ENCODE measurements around the gene STYK1. TPM values are rescaled to one million over a fixed set of nuclear protein-coding genes. Genes with fewer than 3 reads are reported as not detected.

Gene STYK1
- total RNA-seq, 1 donor from 2014 or later, result 0.79 TPM

DNA sequence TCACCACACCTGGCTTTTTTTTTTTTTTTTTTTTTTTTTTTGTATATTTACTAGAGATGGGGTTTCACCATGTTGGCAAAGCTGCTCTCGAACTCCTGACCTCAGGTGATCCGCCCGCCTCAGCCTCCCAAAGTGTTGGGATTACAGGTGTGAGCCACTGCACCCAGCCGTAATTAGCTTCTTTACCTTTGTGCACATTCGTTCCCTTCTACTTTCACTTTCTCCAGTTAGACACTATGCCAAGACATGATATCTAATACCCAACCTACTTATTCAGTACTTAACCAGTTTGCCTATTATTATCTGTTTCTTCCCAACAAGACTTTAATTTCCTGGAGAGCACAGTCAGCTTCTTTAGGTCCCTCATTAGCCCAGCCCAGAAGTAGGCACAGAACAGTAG lies 5.3 kb downstream of the STYK1 start:
- DNase-seq (ENCODE audit: low spot score, unreplicated experiment), result no peak
- Mint-ChIP-seq H3K4me1 (ENCODE audit: low read depth) (peaks cover 2% of the 10 kb centered on the region), H3K27ac (no peak overlapping the region), H3K4me3 (ENCODE audit: low read depth) (no peak overlapping the region), H3K9me3 (ENCODE audit: low read depth) (no peaks in the 10 kb centered on the region), H3K36me3 (ENCODE audit: insufficient read depth) (no peaks in the 10 kb centered on the region), H3K27me3 (peaks cover 20% of the 10 kb centered on the region)
- TF ChIP-seq, protein P1, sequence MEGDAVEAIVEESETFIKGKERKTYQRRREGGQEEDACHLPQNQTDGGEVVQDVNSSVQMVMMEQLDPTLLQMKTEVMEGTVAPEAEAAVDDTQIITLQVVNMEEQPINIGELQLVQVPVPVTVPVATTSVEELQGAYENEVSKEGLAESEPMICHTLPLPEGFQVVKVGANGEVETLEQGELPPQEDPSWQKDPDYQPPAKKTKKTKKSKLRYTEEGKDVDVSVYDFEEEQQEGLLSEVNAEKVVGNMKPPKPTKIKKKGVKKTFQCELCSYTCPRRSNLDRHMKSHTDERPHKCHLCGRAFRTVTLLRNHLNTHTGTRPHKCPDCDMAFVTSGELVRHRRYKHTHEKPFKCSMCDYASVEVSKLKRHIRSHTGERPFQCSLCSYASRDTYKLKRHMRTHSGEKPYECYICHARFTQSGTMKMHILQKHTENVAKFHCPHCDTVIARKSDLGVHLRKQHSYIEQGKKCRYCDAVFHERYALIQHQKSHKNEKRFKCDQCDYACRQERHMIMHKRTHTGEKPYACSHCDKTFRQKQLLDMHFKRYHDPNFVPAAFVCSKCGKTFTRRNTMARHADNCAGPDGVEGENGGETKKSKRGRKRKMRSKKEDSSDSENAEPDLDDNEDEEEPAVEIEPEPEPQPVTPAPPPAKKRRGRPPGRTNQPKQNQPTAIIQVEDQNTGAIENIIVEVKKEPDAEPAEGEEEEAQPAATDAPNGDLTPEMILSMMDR (IDR thresholded peaks at IDR 0.05; ENCODE audit: unreplicated experiment), result no peak

DNA sequence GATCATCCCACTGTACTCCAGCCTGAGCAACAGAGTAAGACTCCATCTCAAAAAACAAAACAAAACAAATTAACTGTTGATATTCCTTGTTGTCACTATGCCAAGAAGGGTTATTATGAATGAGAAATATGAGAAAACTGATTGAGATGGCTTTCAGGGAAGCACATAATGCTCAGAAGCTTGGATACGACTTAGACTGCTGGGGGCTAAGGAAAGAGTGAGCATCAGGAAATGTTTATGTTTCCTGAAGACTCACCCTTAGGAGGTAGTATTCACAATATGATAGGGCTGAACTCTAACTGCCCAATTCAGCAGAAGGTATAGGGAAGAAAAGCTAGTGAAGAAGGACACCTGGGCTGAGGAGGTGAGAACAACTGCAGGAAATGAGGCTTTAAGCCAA lies 6.3 kb downstream of the STYK1 start:
- no peaks in the 10 kb centered on the region for H3K9me3 Mint-ChIP-seq (ENCODE audit: low read depth)
- no peaks in the 10 kb centered on the region for H3K4me1 Mint-ChIP-seq (ENCODE audit: low read depth)
- H3K27ac Mint-ChIP-seq, result no peak overlapping the region
- H3K4me3 Mint-ChIP-seq (ENCODE audit: low read depth), result no peak overlapping the region
- TF ChIP-seq, protein P1 (IDR thresholded peaks at IDR 0.05; ENCODE audit: unreplicated experiment), result no peak
- H3K36me3 Mint-ChIP-seq (ENCODE audit: insufficient read depth), result no peaks in the 10 kb centered on the region
- no peak for DNase-seq (ENCODE audit: low spot score, unreplicated experiment)
- peaks cover 15% of the 10 kb centered on the region for H3K27me3 Mint-ChIP-seq

DNA sequence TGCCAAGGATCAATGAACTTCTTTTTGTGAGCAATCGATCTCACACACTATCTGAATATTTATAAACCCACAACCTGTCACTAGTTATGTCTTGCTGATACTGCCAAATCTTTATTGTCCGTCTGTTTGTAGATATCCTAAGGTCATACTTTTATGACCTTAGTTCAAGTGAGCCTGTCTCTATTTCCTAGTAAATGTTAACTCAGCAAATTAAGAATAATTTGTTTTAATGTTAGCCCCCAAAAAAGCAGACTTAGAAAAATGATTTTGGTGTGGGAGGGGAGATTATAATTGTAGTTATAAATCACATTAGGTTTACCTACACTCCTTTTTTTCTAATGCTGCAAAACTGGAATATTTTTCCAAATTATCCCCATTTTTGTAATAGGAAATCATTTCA lies 9.4 kb downstream of the STYK1 start:
- Mint-ChIP-seq H3K27me3 (peaks cover 9% of the 10 kb centered on the region), H3K36me3 (ENCODE audit: insufficient read depth) (no peaks in the 10 kb centered on the region), H3K27ac (no peak overlapping the region), H3K4me1 (ENCODE audit: low read depth) (no peaks in the 10 kb centered on the region), H3K9me3 (ENCODE audit: low read depth) (no peaks in the 10 kb centered on the region), H3K4me3 (ENCODE audit: low read depth) (no peak overlapping the region)
- TF ChIP-seq, protein P1 (IDR thresholded peaks at IDR 0.05; ENCODE audit: unreplicated experiment), result no peak
- no peak for DNase-seq (ENCODE audit: low spot score, unreplicated experiment)

DNA sequence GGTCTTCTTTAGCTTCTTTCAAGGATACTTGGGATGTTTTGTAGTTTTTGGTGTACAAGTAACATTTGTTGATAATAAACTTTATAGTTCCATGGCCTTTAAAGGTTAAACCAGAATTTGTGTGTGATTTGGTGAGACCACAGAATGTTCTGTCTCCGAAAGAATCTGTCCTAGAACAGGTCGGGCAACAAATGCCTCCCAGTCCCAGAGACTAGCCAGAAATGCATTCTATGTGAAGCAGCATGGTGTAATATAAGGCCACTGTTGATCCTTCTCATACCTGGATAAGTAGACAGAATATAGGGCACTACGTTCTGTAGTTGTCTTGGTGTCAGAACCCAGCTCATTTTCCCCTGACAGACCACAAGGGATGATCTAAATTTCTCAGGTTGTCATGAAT lies 10.0 kb downstream of the STYK1 start:
- H3K4me1 Mint-ChIP-seq (ENCODE audit: low read depth), result no peaks in the 10 kb centered on the region
- TF ChIP-seq, protein P1 (IDR thresholded peaks at IDR 0.05; ENCODE audit: unreplicated experiment), result no peak
- no peaks in the 10 kb centered on the region for H3K36me3 Mint-ChIP-seq (ENCODE audit: insufficient read depth)
- peaks cover 6% of the 10 kb centered on the region for H3K27me3 Mint-ChIP-seq
- no peak overlapping the region for H3K27ac Mint-ChIP-seq
- H3K9me3 Mint-ChIP-seq (ENCODE audit: low read depth), result peaks cover under 1% of the 10 kb centered on the region
- H3K4me3 Mint-ChIP-seq (ENCODE audit: low read depth), result no peak overlapping the region
- DNase-seq (ENCODE audit: low spot score, unreplicated experiment), result no peak

GRCh38 chr12:10661338-10661737 lies 12.5 kb downstream of the STYK1 start:
- Mint-ChIP-seq H3K36me3 (ENCODE audit: insufficient read depth) (peaks cover 2% of the 10 kb centered on the region), H3K4me3 (ENCODE audit: low read depth) (no peak overlapping the region)
- TF ChIP-seq, protein P1 (IDR thresholded peaks at IDR 0.05; ENCODE audit: unreplicated experiment), result no peak

More at GRCh38 chr12:10661338-10661737, 12.5 kb downstream of the STYK1 start:
- H3K27me3 Mint-ChIP-seq, result no peaks in the 10 kb centered on the region
- H3K9me3 Mint-ChIP-seq (ENCODE audit: low read depth), result peaks cover 18% of the 10 kb centered on the region
- no peaks in the 10 kb centered on the region for H3K4me1 Mint-ChIP-seq (ENCODE audit: low read depth)
- DNase-seq (ENCODE audit: low spot score, unreplicated experiment), result no peak
- no peak overlapping the region for H3K27ac Mint-ChIP-seq
